GM12872 (cell line): ENCODE results near the gene EPHA8.

Experiments used
- TF ChIP-seq, protein P1 (sequence below): IDR thresholded peaks from 3 replicates; pipeline ENCODE4 v1.5.1; 2011; ENCODE audit warnings: low read depth, mild to moderate bottlenecking, low read length, moderate library complexity; ENCODE audit not compliant: insufficient read depth

Gene EPHA8

DNA sequence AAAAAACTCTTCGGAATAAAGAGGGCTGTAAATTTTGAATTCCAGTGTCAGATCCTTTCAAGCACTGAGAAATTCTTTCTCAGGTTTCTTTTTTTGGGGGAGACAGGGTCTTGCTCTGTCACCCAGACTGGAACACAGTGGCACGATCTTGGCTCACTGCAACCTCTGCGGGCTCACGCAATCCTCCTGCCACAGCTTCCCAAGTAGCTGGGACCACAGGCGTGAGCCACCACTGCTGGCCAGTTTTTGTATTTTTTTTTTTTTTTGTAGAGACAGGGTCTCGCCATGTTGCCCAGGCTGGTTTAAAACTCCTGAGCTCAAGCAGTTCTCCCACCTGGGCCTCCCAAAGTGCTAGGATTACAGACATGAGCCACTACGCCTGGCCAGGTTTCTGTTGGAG is 34.8 kb upstream of the EPHA8 start:
- TF ChIP-seq, protein P1, sequence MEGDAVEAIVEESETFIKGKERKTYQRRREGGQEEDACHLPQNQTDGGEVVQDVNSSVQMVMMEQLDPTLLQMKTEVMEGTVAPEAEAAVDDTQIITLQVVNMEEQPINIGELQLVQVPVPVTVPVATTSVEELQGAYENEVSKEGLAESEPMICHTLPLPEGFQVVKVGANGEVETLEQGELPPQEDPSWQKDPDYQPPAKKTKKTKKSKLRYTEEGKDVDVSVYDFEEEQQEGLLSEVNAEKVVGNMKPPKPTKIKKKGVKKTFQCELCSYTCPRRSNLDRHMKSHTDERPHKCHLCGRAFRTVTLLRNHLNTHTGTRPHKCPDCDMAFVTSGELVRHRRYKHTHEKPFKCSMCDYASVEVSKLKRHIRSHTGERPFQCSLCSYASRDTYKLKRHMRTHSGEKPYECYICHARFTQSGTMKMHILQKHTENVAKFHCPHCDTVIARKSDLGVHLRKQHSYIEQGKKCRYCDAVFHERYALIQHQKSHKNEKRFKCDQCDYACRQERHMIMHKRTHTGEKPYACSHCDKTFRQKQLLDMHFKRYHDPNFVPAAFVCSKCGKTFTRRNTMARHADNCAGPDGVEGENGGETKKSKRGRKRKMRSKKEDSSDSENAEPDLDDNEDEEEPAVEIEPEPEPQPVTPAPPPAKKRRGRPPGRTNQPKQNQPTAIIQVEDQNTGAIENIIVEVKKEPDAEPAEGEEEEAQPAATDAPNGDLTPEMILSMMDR = no peak

- TF ChIP-seq, protein P1 = no peak
Observed at GRCh38 chr1:22529901-22530621, 33.2 kb upstream of the EPHA8 start.

DNA sequence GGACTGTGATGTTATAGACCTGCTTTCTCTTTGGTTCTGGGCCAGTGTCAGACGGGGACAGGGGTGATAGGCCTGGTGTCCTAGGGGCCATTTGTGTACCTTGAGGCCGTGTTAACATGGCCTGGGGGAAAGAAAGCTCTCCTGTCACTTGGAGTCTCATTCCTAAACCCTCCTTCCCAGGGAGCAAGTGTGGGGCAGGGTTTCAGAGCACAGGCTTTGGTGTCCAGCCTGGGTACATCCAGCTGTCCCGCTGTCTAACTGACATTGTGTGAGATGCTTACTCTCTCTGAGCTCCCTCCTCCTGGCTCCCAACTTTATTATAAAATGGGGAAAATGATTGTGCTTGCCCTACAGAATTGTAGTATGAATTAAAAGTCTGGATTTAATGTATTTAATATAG is 32.6 kb upstream of the EPHA8 start:
- TF ChIP-seq, protein P1 = no peak

DNA sequence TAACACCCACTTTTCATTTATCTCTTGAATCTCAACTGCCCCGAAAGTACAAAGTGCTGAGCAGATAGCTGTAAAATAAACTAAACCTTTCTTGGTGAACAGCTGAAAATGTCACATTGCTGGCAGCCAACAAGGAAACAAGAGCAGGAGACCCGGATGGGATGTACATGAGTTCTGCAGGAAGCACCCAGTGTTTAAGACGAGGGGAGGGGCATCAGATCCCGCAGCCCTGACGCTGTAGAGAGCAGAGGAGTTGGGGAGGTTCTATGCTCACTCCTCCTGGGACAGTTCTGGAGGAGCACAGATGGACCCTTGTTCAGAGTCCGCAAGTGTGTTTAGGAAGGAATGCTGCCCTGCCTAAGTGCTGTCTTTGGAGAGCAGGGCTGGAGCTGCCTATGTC is 32.0 kb upstream of the EPHA8 start:
- TF ChIP-seq, protein P1 = no peak

GRCh38 chr1:22533244-22533895 is 29.9 kb upstream of the EPHA8 start:
- TF ChIP-seq, protein P1 = no peak

- TF ChIP-seq, protein P1 = no peak
Observed at GRCh38 chr1:22534951-22535350, 28.3 kb upstream of the EPHA8 start.

DNA sequence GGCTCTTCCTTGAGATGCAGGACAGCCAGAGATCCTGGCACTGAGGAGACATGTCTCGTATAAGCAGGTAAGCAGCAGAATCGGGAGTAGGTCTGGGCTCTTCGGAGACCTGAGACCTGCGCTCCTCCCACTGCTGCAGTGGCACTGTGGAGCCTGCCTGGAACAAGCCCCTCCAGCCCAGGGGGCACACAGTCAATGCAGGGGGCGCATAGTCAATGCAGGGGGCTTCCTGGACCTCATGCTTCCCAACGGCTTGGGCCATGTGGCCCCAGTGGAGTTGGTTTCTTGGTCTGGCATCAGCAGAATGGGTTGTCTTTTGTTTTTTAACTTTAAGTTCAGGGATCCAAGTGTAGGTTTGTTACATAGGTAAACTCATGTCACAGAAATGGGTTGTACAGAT is 27.9 kb upstream of the EPHA8 start:
- TF ChIP-seq, protein P1 = no peak
